Neural progenitor cell (in vitro differentiated cells): ENCODE data around the gene TMEM106A. TPM values are rescaled to one million over a fixed set of nuclear protein-coding genes. Genes with fewer than 3 reads are reported as not detected.

Experiments
- DNase-seq: peaks from one replicate; pipeline ENCODE4 v3.0.0-alpha.2; 2016; ENCODE audit warnings: low spot score
- H2AFZ ChIP-seq: fragments of 200-600 bp; sonication (generic); replicated peaks from 2 replicates; pipeline ENCODE4 v1.6.1; 2016; ENCODE audit warnings: antibody characterized with exemption
- H3F3A ChIP-seq: fragments of 200-600 bp; sonication (generic); 2 replicates; pipeline ENCODE4 v1.6.1; 2016; ENCODE audit warnings: antibody characterized with exemption, low read depth
- H3K27ac ChIP-seq: fragments of 200-600 bp; sonication (generic); 2 replicates; pipeline ENCODE4 v1.5.1; 2016; ENCODE audit warnings: mild to moderate bottlenecking
- H3K27me3 ChIP-seq: fragments of 200-600 bp; sonication (generic); 2 replicates; pipeline ENCODE4 v1.6.1; 2016; ENCODE audit warnings: mild to moderate bottlenecking, moderate library complexity
- H3K36me3 ChIP-seq: fragments of 200-600 bp; sonication (generic); 2 replicates; pipeline ENCODE4 v1.5.1; 2016
- H3K4me1 ChIP-seq: fragments of 200-600 bp; sonication (generic); 2 replicates; pipeline ENCODE4 v1.6.1; 2016; ENCODE audit warnings: mixed run types
- H3K4me2 ChIP-seq: fragments of 200-600 bp; sonication (generic); 2 replicates; pipeline ENCODE4 v1.6.1; 2016
- H3K4me3 ChIP-seq: fragments of 200-600 bp; sonication (generic); 2 replicates; pipeline ENCODE4 v1.5.1; 2016
- H3K79me2 ChIP-seq: fragments of 200-600 bp; sonication (generic); 2 replicates; pipeline ENCODE4 v1.6.1; 2016; ENCODE audit warnings: low read depth
- H3K9ac ChIP-seq: fragments of 200-600 bp; sonication (generic); 2 replicates; pipeline ENCODE4 v1.6.1; 2016
- H3K9me3 ChIP-seq: fragments of 200-600 bp; sonication (generic); 2 replicates; pipeline ENCODE4 v1.5.1; 2016; ENCODE audit warnings: low read depth
- H4K20me1 ChIP-seq: fragments of 200-600 bp; sonication (generic); 2 replicates; pipeline ENCODE4 v1.6.1; 2016; ENCODE audit warnings: low read depth
- H3K27ac Mint-ChIP-seq: 3 replicates; pipeline ENCODE4 v1.8.0; 2021; ENCODE audit warnings: mixed read lengths
- H3K27me3 Mint-ChIP-seq: 2 replicates; pipeline ENCODE4 v1.8.0; 2022; ENCODE audit warnings: low read depth, mild to moderate bottlenecking, inconsistent platforms, moderate library complexity, mixed read lengths; ENCODE audit not compliant: insufficient read depth
- H3K36me3 Mint-ChIP-seq: 3 replicates; pipeline ENCODE4 v1.8.0; 2021; ENCODE audit warnings: mixed read lengths
- H3K4me1 Mint-ChIP-seq: 3 replicates; pipeline ENCODE4 v1.8.0; 2021; ENCODE audit warnings: mixed read lengths
- H3K4me3 Mint-ChIP-seq: 3 replicates; pipeline ENCODE4 v1.8.0; 2021; ENCODE audit warnings: mild to moderate bottlenecking, moderate library complexity, mixed read lengths
- H3K9me3 Mint-ChIP-seq: 3 replicates; pipeline ENCODE4 v1.8.0; 2020; ENCODE audit warnings: mixed read lengths
- EZH2 ChIP-seq: fragments of 200-600 bp; sonication (generic); IDR thresholded peaks from 2 replicates; pipeline ENCODE4 v1.6.1; 2017; ENCODE audit warnings: antibody characterized with exemption, mild to moderate bottlenecking, moderate library complexity
- EZH2phosphoT487 ChIP-seq: fragments of 200-600 bp; sonication (generic); IDR thresholded peaks from 2 replicates; pipeline ENCODE4 v1.6.1; 2017; ENCODE audit warnings: antibody characterized with exemption
- total RNA-seq: library from RNA; depleted of rRNA; stranded (reverse); fragments of >200 nt; gene quantifications from 2 replicates; pipeline ENCODE4 v1.2.3, GENCODE V29; 2015; ENCODE audit warnings: low replicate concordance
- TF ChIP-seq, protein P1 (sequence below): fragments of 200-600 bp; sonication (generic); IDR thresholded peaks from 2 replicates; pipeline ENCODE4 v1.5.1; 2017; ENCODE audit warnings: antibody characterized with exemption, mild to moderate bottlenecking

The TMEM106A gene
- total RNA-seq, 1 donor from 2014 or later = 1.7 TPM

DNA sequence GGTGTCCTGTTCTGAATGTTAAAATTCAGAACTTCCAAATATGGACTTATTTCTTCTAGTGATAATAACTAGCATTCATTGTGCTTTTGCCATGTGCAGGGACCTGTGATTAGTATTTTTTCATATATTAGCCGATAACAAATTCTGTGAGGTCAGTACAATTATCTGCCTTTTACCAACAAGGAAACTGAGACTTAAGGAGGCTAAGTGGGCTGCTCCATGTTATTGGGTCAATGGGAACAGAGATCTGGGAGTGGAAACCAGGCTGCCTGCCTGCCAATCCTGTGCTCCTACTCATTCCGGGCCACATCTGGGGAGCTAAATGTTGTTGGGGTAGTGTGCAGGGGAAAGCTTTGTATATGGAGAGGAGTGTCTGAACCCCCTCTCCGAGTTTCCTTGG is 3.7 kb downstream of the TMEM106A start:
- Mint-ChIP-seq H3K36me3 (peaks cover 2% of the 10 kb centered on the region), H3K27ac (no peak overlapping the region), H3K4me1 (peaks cover 8% of the 10 kb centered on the region), H3K9me3 (no peaks in the 10 kb centered on the region), H3K4me3 (no peak overlapping the region), H3K27me3 (peaks cover 11% of the 10 kb centered on the region)
- no peaks in the 10 kb centered on the region for H3K9me3 ChIP-seq
- H3K27ac ChIP-seq = no peak overlapping the region
- H3K4me1 ChIP-seq = peaks cover 6% of the 10 kb centered on the region
- no peak overlapping the region for H3K4me3 ChIP-seq
- TF ChIP-seq, protein P1, sequence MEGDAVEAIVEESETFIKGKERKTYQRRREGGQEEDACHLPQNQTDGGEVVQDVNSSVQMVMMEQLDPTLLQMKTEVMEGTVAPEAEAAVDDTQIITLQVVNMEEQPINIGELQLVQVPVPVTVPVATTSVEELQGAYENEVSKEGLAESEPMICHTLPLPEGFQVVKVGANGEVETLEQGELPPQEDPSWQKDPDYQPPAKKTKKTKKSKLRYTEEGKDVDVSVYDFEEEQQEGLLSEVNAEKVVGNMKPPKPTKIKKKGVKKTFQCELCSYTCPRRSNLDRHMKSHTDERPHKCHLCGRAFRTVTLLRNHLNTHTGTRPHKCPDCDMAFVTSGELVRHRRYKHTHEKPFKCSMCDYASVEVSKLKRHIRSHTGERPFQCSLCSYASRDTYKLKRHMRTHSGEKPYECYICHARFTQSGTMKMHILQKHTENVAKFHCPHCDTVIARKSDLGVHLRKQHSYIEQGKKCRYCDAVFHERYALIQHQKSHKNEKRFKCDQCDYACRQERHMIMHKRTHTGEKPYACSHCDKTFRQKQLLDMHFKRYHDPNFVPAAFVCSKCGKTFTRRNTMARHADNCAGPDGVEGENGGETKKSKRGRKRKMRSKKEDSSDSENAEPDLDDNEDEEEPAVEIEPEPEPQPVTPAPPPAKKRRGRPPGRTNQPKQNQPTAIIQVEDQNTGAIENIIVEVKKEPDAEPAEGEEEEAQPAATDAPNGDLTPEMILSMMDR = no peak
- TF ChIP-seq EZH2 (no peak), EZH2phosphoT487 (no peak)
- H3F3A ChIP-seq = peaks cover 28% of the 10 kb centered on the region
- no peaks in the 10 kb centered on the region for H3K36me3 ChIP-seq
- no peak overlapping the region for H3K9ac ChIP-seq
- H3K4me2 ChIP-seq = no peak overlapping the region
- H3K27me3 ChIP-seq = no peaks in the 10 kb centered on the region
- no peaks in the 10 kb centered on the region for H4K20me1 ChIP-seq
- no peak overlapping the region for H2AFZ ChIP-seq
- H3K79me2 ChIP-seq = no peaks in the 10 kb centered on the region
- DNase-seq = no peak

- H3K27me3 Mint-ChIP-seq = peaks cover 8% of the 10 kb centered on the region
- H3K79me2 ChIP-seq = no peaks in the 10 kb centered on the region
Measured at GRCh38 chr17:43216369-43216761, 4.7 kb downstream of the TMEM106A start.

DNA sequence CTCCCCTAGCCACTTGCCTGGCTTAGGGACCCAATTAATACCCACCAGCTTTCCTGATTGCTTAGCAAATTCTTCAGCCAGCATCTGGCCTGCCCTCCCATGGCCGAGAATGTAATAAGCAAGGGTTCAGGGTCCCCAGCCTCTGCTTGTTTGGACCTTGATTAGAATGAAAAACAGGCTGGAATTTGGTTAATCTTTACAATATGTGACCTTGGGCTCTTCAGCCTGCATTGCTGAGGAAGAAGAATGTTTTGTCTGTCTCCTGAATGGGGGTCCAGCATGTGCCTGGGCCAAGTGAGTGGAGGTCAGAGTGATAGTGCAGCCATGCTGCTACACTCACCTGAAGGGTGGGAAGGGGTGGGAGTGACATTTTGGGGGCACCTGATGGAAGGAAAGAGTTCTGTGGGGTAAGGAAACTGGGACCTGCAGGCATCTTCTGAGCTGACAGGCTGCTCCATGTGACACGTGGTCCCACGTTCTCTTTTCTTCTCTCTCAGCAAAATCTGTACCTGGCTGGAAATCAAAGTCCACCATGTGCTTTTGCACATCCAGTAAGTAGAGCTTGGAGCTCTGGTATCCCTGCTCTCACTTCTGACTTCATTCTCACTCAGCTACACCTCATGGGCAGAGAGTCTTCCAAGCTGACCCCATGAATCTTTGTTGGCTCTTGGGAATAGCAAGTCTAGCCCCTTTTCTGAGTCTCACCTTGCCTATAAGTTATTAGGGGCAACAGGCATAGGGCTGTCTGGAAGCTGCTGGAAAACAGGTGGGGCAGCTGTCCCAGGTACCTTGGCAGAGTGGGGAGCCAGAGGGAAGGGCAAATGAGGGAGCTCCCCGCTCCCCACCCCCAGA is 5.3 kb downstream of the TMEM106A start:
- peaks cover 14% of the 10 kb centered on the region for H3F3A ChIP-seq
- Mint-ChIP-seq H3K27ac (no peak overlapping the region), H3K27me3 (peaks cover 7% of the 10 kb centered on the region)

More at GRCh38 chr17:43216369-43216761, 4.7 kb downstream of the TMEM106A start:
- H3K4me2 ChIP-seq = no peak overlapping the region
- H3K4me3 Mint-ChIP-seq = no peak overlapping the region
- no peak overlapping the region for H3K27ac ChIP-seq
- TF ChIP-seq EZH2 = no peak
- TF ChIP-seq EZH2phosphoT487 = no peak
- TF ChIP-seq, protein P1 = no peak
- H3K4me1 ChIP-seq = peaks cover 6% of the 10 kb centered on the region
- no peak overlapping the region for H3K27ac Mint-ChIP-seq
- peaks cover 4% of the 10 kb centered on the region for H3K4me1 Mint-ChIP-seq
- H3K9me3 ChIP-seq = no peaks in the 10 kb centered on the region
- no peak overlapping the region for H3K4me3 ChIP-seq
- H4K20me1 ChIP-seq = no peaks in the 10 kb centered on the region
- no peak overlapping the region for H3K9ac ChIP-seq
- no peak for DNase-seq
- no peaks in the 10 kb centered on the region for H3K36me3 Mint-ChIP-seq
- H3F3A ChIP-seq = peaks cover 18% of the 10 kb centered on the region
- no peaks in the 10 kb centered on the region for H3K36me3 ChIP-seq
- no peak overlapping the region for H2AFZ ChIP-seq
- no peaks in the 10 kb centered on the region for H3K9me3 Mint-ChIP-seq
- no peaks in the 10 kb centered on the region for H3K27me3 ChIP-seq

More for the DNA sequence above, 5.3 kb downstream of the TMEM106A start:
- no peak overlapping the region for H2AFZ ChIP-seq
- H3K27me3 ChIP-seq = no peaks in the 10 kb centered on the region
- no peak overlapping the region for H3K27ac ChIP-seq
- H3K4me2 ChIP-seq = no peak overlapping the region
- H3K79me2 ChIP-seq = no peaks in the 10 kb centered on the region
- Mint-ChIP-seq H3K9me3 (no peaks in the 10 kb centered on the region), H3K36me3 (no peaks in the 10 kb centered on the region), H3K4me3 (no peak overlapping the region), H3K4me1 (peaks cover 4% of the 10 kb centered on the region)
- TF ChIP-seq EZH2phosphoT487 (no peak), EZH2 (no peak)
- TF ChIP-seq, protein P1 = no peak
- no peak overlapping the region for H3K4me3 ChIP-seq
- H3K9ac ChIP-seq = no peak overlapping the region
- H4K20me1 ChIP-seq = no peaks in the 10 kb centered on the region
- H3K9me3 ChIP-seq = no peaks in the 10 kb centered on the region
- H3K4me1 ChIP-seq = peaks cover 6% of the 10 kb centered on the region
- no peaks in the 10 kb centered on the region for H3K36me3 ChIP-seq
- DNase-seq = no peak
